Esophagus muscularis mucosa (tissue), 3 donors: Measurements from ENCODE around the gene CLIC3.

Experiments
- POLR2A ChIP-seq: fragments of 450-650 bp; IDR thresholded peaks from one replicate; pipeline ENCODE4 v1.6.1; 2017; ENCODE audit warnings: antibody characterized with exemption, moderate library complexity, mild to moderate bottlenecking, low read depth
- POLR2AphosphoS5 ChIP-seq, 2 donors: sonication (generic); formaldehyde crosslinking; IDR thresholded peaks; one replicate each; pipeline ENCODE4 v1.6.1; 2017; ENCODE audit warnings: antibody characterized with exemption in 2 of 2
- TF ChIP-seq, protein P1 (sequence below), 3 experiments: fragments of 200-600 bp in 2 of 3; fragments of 450-650 bp in 1 of 3; sonication (generic) in 2 of 3; IDR thresholded peaks; one replicate each; pipeline ENCODE4 v1.5.1; 2017 to 2019; ENCODE audit warnings: antibody characterized with exemption in 3 of 3, mild to moderate bottlenecking in 2 of 3, moderate library complexity in 1 of 3

DNA sequence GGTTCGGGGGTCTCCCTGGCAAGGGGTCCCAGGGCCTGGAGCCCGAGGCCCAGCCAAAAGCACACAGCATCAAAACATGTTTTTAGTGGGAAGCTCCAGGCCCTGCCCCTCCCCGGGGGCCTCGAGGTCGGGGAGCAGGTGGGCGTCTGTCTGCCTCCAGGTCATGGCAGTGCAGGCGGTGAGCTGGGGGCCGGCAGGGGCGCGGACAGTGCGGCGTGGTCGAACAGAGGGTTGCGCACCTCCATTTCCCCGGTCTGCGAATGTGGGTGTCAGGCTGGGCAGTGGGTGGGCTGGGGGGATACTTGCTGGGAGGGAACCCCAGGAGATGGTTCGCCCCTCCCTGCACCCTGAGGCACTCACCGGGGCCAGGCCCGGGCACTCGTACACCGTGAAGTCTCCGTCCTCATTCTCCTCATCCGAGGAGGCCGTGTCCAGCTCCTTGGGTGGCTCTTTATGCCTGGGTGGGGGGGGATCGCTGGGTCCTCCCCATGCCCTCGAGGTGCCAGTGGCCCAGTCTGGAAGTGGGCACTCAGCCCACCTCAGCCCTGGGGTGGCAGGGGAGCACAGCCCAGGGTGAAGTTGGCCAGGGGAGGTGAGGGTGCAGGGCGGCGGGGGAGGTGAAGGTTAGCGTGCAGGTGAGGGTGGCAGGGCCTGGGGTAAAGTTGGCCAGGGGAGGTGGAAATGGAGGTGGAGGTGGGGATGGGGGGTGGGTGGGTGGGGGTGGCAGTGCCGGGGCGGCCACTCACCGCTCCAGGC, 43.4 kb upstream of the CLIC3 start:
- TF ChIP-seq POLR2A: no peak
- TF ChIP-seq, protein P1, sequence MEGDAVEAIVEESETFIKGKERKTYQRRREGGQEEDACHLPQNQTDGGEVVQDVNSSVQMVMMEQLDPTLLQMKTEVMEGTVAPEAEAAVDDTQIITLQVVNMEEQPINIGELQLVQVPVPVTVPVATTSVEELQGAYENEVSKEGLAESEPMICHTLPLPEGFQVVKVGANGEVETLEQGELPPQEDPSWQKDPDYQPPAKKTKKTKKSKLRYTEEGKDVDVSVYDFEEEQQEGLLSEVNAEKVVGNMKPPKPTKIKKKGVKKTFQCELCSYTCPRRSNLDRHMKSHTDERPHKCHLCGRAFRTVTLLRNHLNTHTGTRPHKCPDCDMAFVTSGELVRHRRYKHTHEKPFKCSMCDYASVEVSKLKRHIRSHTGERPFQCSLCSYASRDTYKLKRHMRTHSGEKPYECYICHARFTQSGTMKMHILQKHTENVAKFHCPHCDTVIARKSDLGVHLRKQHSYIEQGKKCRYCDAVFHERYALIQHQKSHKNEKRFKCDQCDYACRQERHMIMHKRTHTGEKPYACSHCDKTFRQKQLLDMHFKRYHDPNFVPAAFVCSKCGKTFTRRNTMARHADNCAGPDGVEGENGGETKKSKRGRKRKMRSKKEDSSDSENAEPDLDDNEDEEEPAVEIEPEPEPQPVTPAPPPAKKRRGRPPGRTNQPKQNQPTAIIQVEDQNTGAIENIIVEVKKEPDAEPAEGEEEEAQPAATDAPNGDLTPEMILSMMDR (IDR thresholded peaks at IDR 0.05): no peak
- TF ChIP-seq POLR2AphosphoS5 (IDR thresholded peaks at IDR 0.05): no peak
